Body of pancreas (tissue), 4 donors: ENCODE measurements around the gene USP22. TPM values are rescaled to one million over a fixed set of nuclear protein-coding genes. Genes with fewer than 3 reads are reported as not detected.

Source experiments
- ATAC-seq: fragments of 150-250 bp; one replicate; pipeline ENCODE4 v1.9.1; 2016
- DNase-seq, 4 donors: peaks; one replicate each; pipeline ENCODE4 v3.0.0-alpha.2; 2019
- H3K27ac ChIP-seq, 4 donors: fragments of 200-600 bp; sonication (generic); 1 replicate in 3 of 4; 2 replicates in 1 of 4; pipeline versions ENCODE4 v1.5.1 to v1.6.1; 2016 to 2019; ENCODE audit warnings: mild to moderate bottlenecking in 1 of 4, mixed read lengths in 1 of 4, moderate library complexity in 1 of 4
- H3K27me3 ChIP-seq, 2 donors: fragments of 200-600 bp; sonication (generic); one replicate each; pipeline ENCODE4 v1.6.0; 2016; ENCODE audit warnings: mild to moderate bottlenecking in 1 of 2
- H3K36me3 ChIP-seq, 2 donors: fragments of 200-600 bp; sonication (generic); replicated peaks in 1 of 2; 2 replicates each; pipeline ENCODE4 v1.5.1; 2016; ENCODE audit warnings: low read depth in 2 of 2; ENCODE audit not compliant: insufficient read depth in 1 of 2
- H3K4me1 ChIP-seq: fragments of 200-600 bp; sonication (generic); one replicate; pipeline ENCODE4 v1.6.0; 2016
- H3K4me3 ChIP-seq, 2 donors: fragments of 200-600 bp; sonication (generic); 1 replicate in 1 of 2; 2 replicates in 1 of 2; pipeline ENCODE4 v1.5.1; 2016 to 2019
- H3K9me3 ChIP-seq, 3 donors: fragments of 200-600 bp; sonication (generic); 1 replicate in 2 of 3; 2 replicates in 1 of 3; pipeline ENCODE4 v1.5.1; 2016
- CTCF ChIP-seq, 7 experiments: fragments of 450-650 bp in 4 of 7; fragments of 200-600 bp in 3 of 7; sonication (generic) in 3 of 7; IDR thresholded peaks; one replicate each; pipeline ENCODE4 v1.5.1; 2016 to 2019; ENCODE audit warnings: antibody characterized with exemption in 7 of 7
- POLR2A ChIP-seq, 3 donors: fragments of 450-650 bp; IDR thresholded peaks; one replicate each; pipeline ENCODE4 v1.6.1; 2016; ENCODE audit warnings: antibody characterized with exemption in 3 of 3, mild to moderate bottlenecking in 2 of 3
- WGBS, 2 donors: methylation state at CpG; one replicate each; pipeline ENCODE4 v1.1.5; 2017; 5-methylcytosine and 5-hydroxymethylcytosine counted together
- intact Hi-C: fragments of 100-400 bp; cut with DNase I; formaldehyde crosslinking; loops from one replicate; pipeline ENCODE4 v1.15.1; 2023
- total RNA-seq, 2 donors: library from RNA; depleted of rRNA; stranded (reverse); fragments of >200 nt; gene quantifications; one replicate each; pipeline ENCODE4 v1.1.0, GENCODE V29; 2016

USP22 gene
- total RNA-seq, 2 donors from 2014 or later: 66.4 to 79.4 TPM

GRCh38 chr17:20992416-20992815 lies 50.4 kb downstream of the USP22 start:
- intact Hi-C loops: no loop called here
- no peak overlapping the region for H3K27ac ChIP-seq
- no peak for DNase-seq

GRCh38 chr17:20991276-20992037 lies 51.4 kb downstream of the USP22 start:
- DNase-seq (no peak), ATAC-seq (no peak)
- Histone ChIP-seq H3K27ac (no peak overlapping the region), H3K4me3 (no peak overlapping the region), H3K9me3 (no peaks in the 10 kb centered on the region), H3K4me1 (peaks cover 9% of the 10 kb centered on the region), H3K27me3 (no peaks in the 10 kb centered on the region), H3K36me3 (no peaks in the 10 kb centered on the region)
- intact Hi-C loops: no loop called here
- TF ChIP-seq CTCF (IDR thresholded peaks at IDR 0.05): no peak
- no peak for TF ChIP-seq POLR2A (IDR thresholded peaks at IDR 0.05)
- WGBS, 2 donors: 84 to 85% methylated on average over 14 to 17 of the region's 17 CpGs

More at GRCh38 chr17:20992416-20992815, 50.4 kb downstream of the USP22 start:
- WGBS, 2 donors: 40 to 43% methylated on average over 8 to 12 of the region's 12 CpGs
- no peak for ATAC-seq
- no peaks in the 10 kb centered on the region for H3K9me3 ChIP-seq
- H3K4me3 ChIP-seq: no peak overlapping the region
- H3K27me3 ChIP-seq: no peaks in the 10 kb centered on the region
- no peaks in the 10 kb centered on the region for H3K36me3 ChIP-seq
- peaks cover 9% of the 10 kb centered on the region for H3K4me1 ChIP-seq
- TF ChIP-seq POLR2A (IDR thresholded peaks at IDR 0.05) (no peak), CTCF (IDR thresholded peaks at IDR 0.05) (no peak)

GRCh38 chr17:20989991-20990855 lies 52.6 kb downstream of the USP22 start:
- H3K9me3 ChIP-seq: no peaks in the 10 kb centered on the region
- TF ChIP-seq POLR2A (IDR thresholded peaks at IDR 0.05) (no peak), CTCF (IDR thresholded peaks at IDR 0.05) (no peak)
- no peak for DNase-seq
- no peaks in the 10 kb centered on the region for H3K36me3 ChIP-seq
- no peaks in the 10 kb centered on the region for H3K27me3 ChIP-seq
- ATAC-seq: no peak
- intact Hi-C loops: no loop called here
- WGBS, 2 donors: 54 to 55% methylated on average over 5 to 6 of the region's 6 CpGs
- H3K27ac ChIP-seq: no peak overlapping the region
- no peak overlapping the region for H3K4me3 ChIP-seq
- H3K4me1 ChIP-seq: peaks cover 9% of the 10 kb centered on the region

- Histone ChIP-seq H3K27me3 (no peaks in the 10 kb centered on the region), H3K27ac (no peak overlapping the region), H3K4me1 (peaks cover 9% of the 10 kb centered on the region), H3K36me3 (no peaks in the 10 kb centered on the region), H3K4me3 (no peak overlapping the region), H3K9me3 (no peaks in the 10 kb centered on the region)
- ATAC-seq (no peak), DNase-seq (no peak)
- TF ChIP-seq CTCF (IDR thresholded peaks at IDR 0.05) (no peak), POLR2A (IDR thresholded peaks at IDR 0.05) (no peak)
- intact Hi-C loops: no loop called here
- WGBS, 2 donors: 82 to 94% methylated on average over 7 of the region's 7 CpGs
These were observed 53.3 kb downstream of the USP22 start for GRCh38 chr17:20989481-20989880.
